ENCODE data around the gene LRP4.

GRCh38 chr11:46892838-46893237, 25.5 kb downstream of the LRP4 start:
- no peak for TF ChIP-seq CTCF (conservative IDR thresholded peaks at IDR 0.05)
- no peak for TF ChIP-seq EZH2 (IDR thresholded peaks at IDR 0.05; ENCODE audit: low read depth)

Measured in PC-9 (cell line).